Cerebellar cortex (tissue), 1 donor: ENCODE measurements around the gene SH2B3.

Experiments used
- DNase-seq: peaks from one replicate; pipeline ENCODE4 v3.0.0-alpha.2; 2015; ENCODE audit warnings: low spot score

Gene SH2B3

GRCh38 chr12:111428081-111428727 is 22.5 kb downstream of the SH2B3 start:
- DNase-seq = no peak

- DNase-seq = no peak
These were observed 23.0 kb downstream of the SH2B3 start for GRCh38 chr12:111428728-111429175.

- no peak for DNase-seq
These were observed 24.2 kb downstream of the SH2B3 start for GRCh38 chr12:111429828-111430432.

- no peak for DNase-seq
These were observed 25.0 kb downstream of the SH2B3 start for GRCh38 chr12:111430433-111431353.

- DNase-seq = no peak
These were observed 26.0 kb downstream of the SH2B3 start for GRCh38 chr12:111431772-111432171.

GRCh38 chr12:111434049-111434448 is 28.3 kb downstream of the SH2B3 start:
- no peak for DNase-seq

- peak; percentile 57 for DNase-seq
These were observed 29.1 kb downstream of the SH2B3 start for GRCh38 chr12:111434680-111435338.

GRCh38 chr12:111435661-111436201 is 30.0 kb downstream of the SH2B3 start:
- no peak for DNase-seq

- no peak for DNase-seq
These were observed 30.5 kb downstream of the SH2B3 start for GRCh38 chr12:111436266-111436665.

GRCh38 chr12:111436811-111437210 is 31.1 kb downstream of the SH2B3 start:
- no peak for DNase-seq

GRCh38 chr12:111437816-111438454 is 32.2 kb downstream of the SH2B3 start:
- no peak for DNase-seq

- DNase-seq = no peak
These were observed 32.8 kb downstream of the SH2B3 start for GRCh38 chr12:111438481-111438880.

GRCh38 chr12:111439657-111440151 is 34.0 kb downstream of the SH2B3 start:
- DNase-seq = no peak

GRCh38 chr12:111440152-111440551 is 34.4 kb downstream of the SH2B3 start:
- DNase-seq = no peak

- DNase-seq = no peak
These were observed 34.9 kb downstream of the SH2B3 start for GRCh38 chr12:111440631-111441030.

GRCh38 chr12:111441107-111441928 is 35.6 kb downstream of the SH2B3 start:
- DNase-seq = no peak

GRCh38 chr12:111442301-111443045 is 36.8 kb downstream of the SH2B3 start:
- no peak for DNase-seq

GRCh38 chr12:111443086-111443485 is 37.4 kb downstream of the SH2B3 start:
- no peak for DNase-seq

GRCh38 chr12:111443586-111443985 is 37.9 kb downstream of the SH2B3 start:
- DNase-seq = no peak
